Stimulated activated CD8-positive, alpha-beta memory T cell treated with anti-CD3 and anti-CD28 coated beads, Interleukin-12 subunit alpha, Interleukin-12 subunit beta, amount 100 ng/mL, for 24 hours (primary cell): ENCODE data around the gene PRRC2A.

ENCODE experiments used
- DNase-seq: peaks from one replicate; pipeline ENCODE4 v3.0.0-alpha.2; 2020; ENCODE audit errors: extremely low read depth

Gene PRRC2A

GRCh38 chr6:31652925-31653724 is 32.6 kb downstream of the PRRC2A start:
- peak; percentile 68 for DNase-seq

- DNase-seq: no peak
These were observed 34.2 kb downstream of the PRRC2A start for GRCh38 chr6:31654574-31655348.

GRCh38 chr6:31655349-31656237 is 35.1 kb downstream of the PRRC2A start, which contains the start of gene APOM:
Gene APOM (plus strand): TSS chr6:31655894. CDS start chr6:31655967, 73 bp downstream.
- DNase-seq: no peak

- no peak for DNase-seq
These were observed 37.1 kb downstream of the PRRC2A start for GRCh38 chr6:31657406-31658157.

GRCh38 chr6:31658158-31658688 is 37.7 kb downstream of the PRRC2A start:
- DNase-seq: no peak

GRCh38 chr6:31658983-31659648 is 38.6 kb downstream of the PRRC2A start:
- DNase-seq: no peak

GRCh38 chr6:31659649-31660380 is 39.3 kb downstream of the PRRC2A start:
- DNase-seq: no peak

- DNase-seq: no peak
These were observed 40.1 kb downstream of the PRRC2A start, which contains the start of gene C6orf47 for GRCh38 chr6:31660381-31661261. Gene C6orf47 (minus strand): TSS chr6:31660778. CDS start chr6:31659947, 831 bp downstream.

GRCh38 chr6:31661262-31662123 is 41.0 kb downstream of the PRRC2A start:
- no peak for DNase-seq

GRCh38 chr6:31662124-31662723 is 41.7 kb downstream of the PRRC2A start:
- DNase-seq: no peak

- no peak for DNase-seq
These were observed 42.8 kb downstream of the PRRC2A start for GRCh38 chr6:31663126-31663960.

- DNase-seq: no peak
These were observed 43.7 kb downstream of the PRRC2A start for GRCh38 chr6:31663961-31664789.

GRCh38 chr6:31664790-31665500 is 44.4 kb downstream of the PRRC2A start, which contains the start of gene GPANK1:
Gene GPANK1 (minus strand): TSS chr6:31664997. CDS start chr6:31664478, 519 bp downstream.
- peak; percentile 80 for DNase-seq
